ENCODE results near the gene NOP9.

NOP9 gene

GRCh38 chr14:24355009-24355408 lies 55.4 kb downstream of the NOP9 start:
- DNase-seq (ENCODE audit: low read depth) = no peak
- H3K4me3 ChIP-seq (ENCODE audit: low read length) = no peak overlapping the region
- TF ChIP-seq CTCF (conservative IDR thresholded peaks at IDR 0.05; ENCODE audit: low read depth, low read length) = no peak

GRCh38 chr14:24356208-24356607 lies 56.6 kb downstream of the NOP9 start:
- no peak for TF ChIP-seq CTCF (conservative IDR thresholded peaks at IDR 0.05; ENCODE audit: low read depth, low read length)
- no peak overlapping the region for H3K4me3 ChIP-seq (ENCODE audit: low read length)
- DNase-seq (ENCODE audit: low read depth) = no peak
